Gastrocnemius medialis (tissue), 4 donors: ENCODE measurements around the gene BPHL.

Source experiments
- CTCF ChIP-seq, 5 experiments: fragments of 450-650 bp in 3 of 5; fragments of 200-600 bp in 2 of 5; sonication (generic) in 2 of 5; IDR thresholded peaks in 4 of 5; conservative IDR thresholded peaks in 1 of 5; 1 replicate in 4 of 5; 2 replicates in 1 of 5; pipeline ENCODE4 v1.5.1; 2016 to 2019; ENCODE audit warnings: antibody characterized with exemption in 5 of 5, mild to moderate bottlenecking in 3 of 5, moderate library complexity in 3 of 5
- POLR2A ChIP-seq, 2 donors: fragments of 450-650 bp; IDR thresholded peaks; one replicate each; pipeline ENCODE4 v1.6.1; 2017; ENCODE audit warnings: antibody characterized with exemption in 2 of 2, mild to moderate bottlenecking in 2 of 2, moderate library complexity in 2 of 2

GRCh38 chr6:3143158-3143557 lies 24.6 kb downstream of the BPHL start:
- TF ChIP-seq CTCF (IDR thresholded peaks at IDR 0.05 in 4 of 5, conservative IDR thresholded peaks at IDR 0.05 in 1 of 5) (no peak), POLR2A (IDR thresholded peaks at IDR 0.05) (no peak)
